ENCODE data around the gene CDC42BPB. TPM values are rescaled to one million over a fixed set of nuclear protein-coding genes. Genes with fewer than 3 reads are reported as not detected.
"Not testable (repeated sequence)": the region's sequence is repeated elsewhere in the genome, so short reads cannot be mapped to it uniquely, and the experiment has no call there.

The CDC42BPB gene
- total RNA-seq, 1 donor from 2014 or later: 1.6 TPM

DNA sequence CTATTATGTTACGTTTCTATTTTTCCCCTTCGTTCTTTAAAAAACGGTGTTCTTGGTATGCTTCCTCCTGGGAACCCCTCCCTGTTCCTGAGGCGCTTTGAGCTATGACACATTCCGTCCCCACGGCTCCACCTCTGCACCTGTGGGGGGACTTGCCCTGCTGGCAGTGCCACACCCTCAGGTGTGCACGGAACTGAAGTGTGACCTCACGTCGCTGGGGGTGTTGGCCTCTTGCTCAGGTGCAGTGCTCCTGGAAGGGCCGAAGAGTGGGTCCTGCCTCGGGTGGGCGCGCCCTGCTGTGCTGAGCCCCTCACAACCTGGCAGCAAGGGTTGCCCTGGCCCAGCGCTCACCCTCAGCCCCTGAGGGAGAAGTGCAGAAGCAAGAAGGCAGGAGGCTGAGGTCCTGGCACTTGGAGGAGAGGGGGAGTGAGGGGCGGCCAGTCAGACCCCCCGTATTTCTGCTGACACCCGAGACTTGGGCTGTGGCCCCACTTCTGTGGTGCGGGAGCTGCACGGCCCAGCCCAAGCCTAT lies 129.9 kb downstream of the CDC42BPB start:
- intact Hi-C loops (cut with micrococcal nuclease): no loop called here
- Mint-ChIP-seq H3K4me1 (ENCODE audit: low read depth) (no peaks in the 10 kb centered on the region), H3K4me3 (no peak overlapping the region), H3K36me3 (ENCODE audit: low read depth) (no peaks in the 10 kb centered on the region), H3K27ac (no peak overlapping the region), H3K27me3 (ENCODE audit: insufficient read depth) (peaks cover 43% of the 10 kb centered on the region), H3K9me3 (no peaks in the 10 kb centered on the region)
- no peak for DNase-seq (ENCODE audit: low spot score)

DNA sequence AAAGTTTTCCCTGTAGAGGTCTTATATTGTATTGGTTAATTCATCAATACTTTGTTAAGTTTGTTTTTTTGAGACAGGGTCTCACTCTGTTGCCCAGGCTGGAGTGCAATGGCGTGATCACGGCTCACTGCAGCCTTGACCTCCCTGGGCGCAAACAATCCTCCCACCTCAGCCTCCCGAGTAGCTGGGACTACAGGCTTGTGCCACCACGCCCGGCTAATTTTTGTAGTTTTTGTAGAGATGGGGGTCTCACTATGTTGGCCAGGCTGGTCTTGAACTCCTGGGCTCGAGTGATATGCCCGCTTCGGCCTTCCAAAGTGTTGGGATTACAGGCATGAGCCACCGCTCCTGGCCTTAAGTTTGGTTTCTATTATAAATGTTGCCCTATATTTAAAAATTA lies 130.5 kb downstream of the CDC42BPB start:
- intact Hi-C loops (cut with micrococcal nuclease): not testable (repeated sequence)
- peaks cover 40% of the 10 kb centered on the region for H3K27me3 Mint-ChIP-seq (ENCODE audit: insufficient read depth)

DNA sequence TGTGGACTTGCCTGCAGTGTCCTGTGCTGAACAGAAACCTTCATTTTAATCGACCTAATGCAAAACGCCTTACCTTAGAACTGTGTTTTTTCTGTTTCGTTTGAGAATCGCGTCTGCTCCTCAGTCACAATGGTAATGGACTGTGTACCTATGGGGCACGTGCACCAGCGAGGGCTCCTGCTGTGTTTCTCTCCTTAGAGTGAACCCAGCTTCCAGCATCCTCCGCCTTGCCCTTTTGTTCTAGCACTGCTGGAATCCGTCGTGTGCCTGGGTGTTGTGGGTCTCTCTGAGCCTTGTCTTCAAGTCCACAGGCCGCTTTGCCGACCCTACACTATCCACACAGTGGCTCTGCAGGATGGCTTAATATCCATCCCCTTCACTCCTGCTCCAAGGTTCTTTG lies 131.2 kb downstream of the CDC42BPB start:
- H3K9me3 Mint-ChIP-seq: no peaks in the 10 kb centered on the region
- no peaks in the 10 kb centered on the region for H3K36me3 Mint-ChIP-seq (ENCODE audit: low read depth)
- peaks cover 34% of the 10 kb centered on the region for H3K27me3 Mint-ChIP-seq (ENCODE audit: insufficient read depth)
- H3K27ac Mint-ChIP-seq: no peak overlapping the region
- no peaks in the 10 kb centered on the region for H3K4me1 Mint-ChIP-seq (ENCODE audit: low read depth)
- intact Hi-C loops (cut with micrococcal nuclease): no loop called here
- DNase-seq (ENCODE audit: low spot score): no peak
- no peak overlapping the region for H3K4me3 Mint-ChIP-seq

More for the DNA sequence above, 130.5 kb downstream of the CDC42BPB start:
- not testable (repeated sequence) for DNase-seq (ENCODE audit: low spot score); H3K36me3 Mint-ChIP-seq (ENCODE audit: low read depth); H3K4me3 Mint-ChIP-seq; H3K9me3 Mint-ChIP-seq; H3K27ac Mint-ChIP-seq; H3K4me1 Mint-ChIP-seq (ENCODE audit: low read depth)

GRCh38 chr14:102925646-102926045 lies 131.7 kb downstream of the CDC42BPB start:
- Mint-ChIP-seq H3K4me1 (ENCODE audit: low read depth) (no peaks in the 10 kb centered on the region), H3K36me3 (ENCODE audit: low read depth) (no peaks in the 10 kb centered on the region), H3K27me3 (ENCODE audit: insufficient read depth) (peaks cover 33% of the 10 kb centered on the region), H3K9me3 (no peaks in the 10 kb centered on the region), H3K4me3 (no peak overlapping the region), H3K27ac (no peak overlapping the region)
- no peak for DNase-seq (ENCODE audit: low spot score)
- intact Hi-C loops (cut with micrococcal nuclease): no loop called here

DNA sequence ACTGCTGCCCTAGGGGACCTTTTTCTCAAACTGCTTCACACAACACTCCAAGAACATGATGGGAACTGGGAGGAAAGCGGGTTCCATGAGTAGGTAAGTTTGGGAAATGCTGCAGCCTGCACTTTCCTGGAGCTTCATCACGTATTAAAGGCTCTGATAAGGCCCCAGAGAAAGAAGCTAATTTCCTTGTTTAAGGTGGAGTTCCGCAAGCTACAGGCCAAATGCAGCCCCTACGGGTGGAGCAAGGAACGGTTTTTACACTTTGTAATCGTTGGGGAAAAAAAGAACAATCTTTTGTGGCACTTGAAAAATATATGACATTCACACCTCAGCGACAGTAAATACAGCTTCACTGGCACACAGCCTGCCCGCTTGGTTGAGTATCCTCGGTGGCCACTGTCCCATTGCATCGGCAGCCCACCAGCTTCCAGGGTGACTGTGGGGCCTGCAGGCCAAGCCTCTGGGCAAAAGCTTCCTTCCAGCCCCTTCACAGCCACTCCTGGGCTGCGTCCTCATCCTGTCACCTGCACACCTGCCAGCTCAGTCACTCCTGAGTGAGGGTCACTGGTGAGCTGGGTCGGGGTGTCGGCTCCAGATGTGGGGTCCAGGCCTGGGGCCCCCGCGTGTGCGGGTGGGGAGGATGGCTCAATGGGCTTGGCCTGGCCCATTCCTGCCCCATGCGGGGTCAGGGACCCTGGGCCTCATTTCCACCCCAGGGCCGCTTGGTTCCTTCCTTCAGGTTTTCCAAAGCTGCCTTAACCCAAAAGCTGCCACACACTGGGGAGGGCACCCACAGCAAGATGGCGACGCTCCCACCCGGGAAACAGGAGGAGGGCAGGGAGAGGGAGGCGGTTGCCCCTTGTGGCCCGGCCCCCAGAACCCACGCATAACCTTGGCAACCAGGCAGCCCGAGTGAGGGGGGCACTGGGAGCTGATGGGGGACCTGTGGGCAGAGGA lies 132.4 kb downstream of the CDC42BPB start:
- peaks cover 33% of the 10 kb centered on the region for H3K27me3 Mint-ChIP-seq (ENCODE audit: insufficient read depth)
- H3K9me3 Mint-ChIP-seq: no peaks in the 10 kb centered on the region
- no peaks in the 10 kb centered on the region for H3K4me1 Mint-ChIP-seq (ENCODE audit: low read depth)
- intact Hi-C loops (cut with micrococcal nuclease): no loop called here
- no peak for DNase-seq (ENCODE audit: low spot score)
- H3K4me3 Mint-ChIP-seq: no peak overlapping the region
- H3K36me3 Mint-ChIP-seq (ENCODE audit: low read depth): no peaks in the 10 kb centered on the region
- no peak overlapping the region for H3K27ac Mint-ChIP-seq

GRCh38 chr14:102923925-102924486 lies 133.3 kb downstream of the CDC42BPB start:
- no peak overlapping the region for H3K27ac Mint-ChIP-seq
- no peaks in the 10 kb centered on the region for H3K36me3 Mint-ChIP-seq (ENCODE audit: low read depth)
- DNase-seq (ENCODE audit: low spot score): no peak
- no peaks in the 10 kb centered on the region for H3K9me3 Mint-ChIP-seq
- no peak overlapping the region for H3K4me3 Mint-ChIP-seq
- H3K4me1 Mint-ChIP-seq (ENCODE audit: low read depth): no peaks in the 10 kb centered on the region
- intact Hi-C loops (cut with micrococcal nuclease): no loop called here
- H3K27me3 Mint-ChIP-seq (ENCODE audit: insufficient read depth): peaks cover 33% of the 10 kb centered on the region

DNA sequence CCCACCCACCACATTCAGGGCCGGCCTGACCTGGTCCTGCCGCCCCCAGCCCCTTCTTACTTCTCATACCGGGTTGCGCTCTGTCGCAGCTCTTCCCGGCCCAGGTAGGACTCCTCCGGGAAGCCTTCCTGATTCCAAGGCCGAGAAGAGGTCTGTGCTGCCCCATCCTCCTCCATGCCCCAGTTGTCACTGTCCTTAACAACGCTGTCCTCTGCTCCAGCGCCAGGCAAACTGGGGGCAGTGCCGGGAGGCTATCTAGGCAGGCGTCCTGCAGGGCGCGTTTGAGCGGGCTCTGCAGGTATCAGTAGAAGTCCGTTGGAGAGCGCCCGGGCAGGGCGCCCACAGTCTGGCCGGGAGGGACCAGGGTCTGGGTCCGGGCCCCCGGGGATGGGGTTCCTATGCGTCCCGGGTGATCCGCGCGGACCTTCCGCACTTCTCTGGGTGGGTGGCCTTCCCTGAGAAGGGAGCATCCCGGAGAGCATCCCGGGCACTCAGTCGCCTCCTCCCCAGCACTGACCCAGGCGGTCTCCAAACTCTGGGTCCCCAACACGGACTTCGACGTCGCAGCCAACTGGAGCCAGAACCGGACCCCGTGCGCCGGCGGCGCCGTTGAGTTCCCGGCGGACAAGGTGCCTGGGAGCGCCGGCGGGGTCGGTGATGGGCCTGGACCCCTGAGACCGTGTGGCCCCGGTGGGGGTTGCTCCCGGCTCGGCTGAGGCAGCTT lies 134.0 kb downstream of the CDC42BPB start:
- Mint-ChIP-seq H3K9me3 (no peaks in the 10 kb centered on the region), H3K4me3 (no peak overlapping the region), H3K27ac (no peak overlapping the region), H3K4me1 (ENCODE audit: low read depth) (no peaks in the 10 kb centered on the region), H3K27me3 (ENCODE audit: insufficient read depth) (peaks cover 29% of the 10 kb centered on the region), H3K36me3 (ENCODE audit: low read depth) (no peaks in the 10 kb centered on the region)
- no peak for DNase-seq (ENCODE audit: low spot score)
- intact Hi-C loops (cut with micrococcal nuclease): no loop called here

- H3K9me3 Mint-ChIP-seq: no peaks in the 10 kb centered on the region
- H3K4me3 Mint-ChIP-seq: no peak within 1 kb of the TSS
- H3K27me3 Mint-ChIP-seq (ENCODE audit: insufficient read depth): peaks cover 29% of the 10 kb centered on the region
- H3K4me1 Mint-ChIP-seq (ENCODE audit: low read depth): no peaks in the 10 kb centered on the region
- DNase-seq (ENCODE audit: low spot score): no peak
- intact Hi-C loops (cut with micrococcal nuclease): no loop called here
- no peak within 1 kb of the TSS for H3K27ac Mint-ChIP-seq
- H3K36me3 Mint-ChIP-seq (ENCODE audit: low read depth): no peaks in the 10 kb centered on the region
Observed at GRCh38 chr14:102922490-102923200, 134.7 kb downstream of the CDC42BPB start, which contains the start of gene AMN. Gene AMN (plus strand): TSS chr14:102922663. CDS start chr14:102922689, 26 bp downstream.

DNA sequence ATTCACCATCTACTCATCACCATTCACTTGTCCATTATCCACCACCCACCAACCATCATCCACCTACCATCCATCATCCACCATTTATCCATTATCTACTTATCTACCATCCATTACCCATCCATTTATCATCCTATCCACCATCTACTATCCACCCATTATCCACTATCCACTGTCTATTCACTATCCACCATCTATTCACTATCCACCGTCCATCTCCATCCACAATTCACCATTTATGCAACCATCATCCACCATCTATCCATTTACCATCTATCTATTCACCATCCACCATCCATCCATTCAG lies 136.4 kb downstream of the CDC42BPB start:
- Mint-ChIP-seq H3K36me3 (ENCODE audit: low read depth) (no peaks in the 10 kb centered on the region), H3K4me3 (no peak overlapping the region), H3K4me1 (ENCODE audit: low read depth) (no peaks in the 10 kb centered on the region), H3K27ac (no peak overlapping the region), H3K27me3 (ENCODE audit: insufficient read depth) (peaks cover 13% of the 10 kb centered on the region), H3K9me3 (no peaks in the 10 kb centered on the region)
- DNase-seq (ENCODE audit: low spot score): no peak
- intact Hi-C loops (cut with micrococcal nuclease): no loop called here

DNA sequence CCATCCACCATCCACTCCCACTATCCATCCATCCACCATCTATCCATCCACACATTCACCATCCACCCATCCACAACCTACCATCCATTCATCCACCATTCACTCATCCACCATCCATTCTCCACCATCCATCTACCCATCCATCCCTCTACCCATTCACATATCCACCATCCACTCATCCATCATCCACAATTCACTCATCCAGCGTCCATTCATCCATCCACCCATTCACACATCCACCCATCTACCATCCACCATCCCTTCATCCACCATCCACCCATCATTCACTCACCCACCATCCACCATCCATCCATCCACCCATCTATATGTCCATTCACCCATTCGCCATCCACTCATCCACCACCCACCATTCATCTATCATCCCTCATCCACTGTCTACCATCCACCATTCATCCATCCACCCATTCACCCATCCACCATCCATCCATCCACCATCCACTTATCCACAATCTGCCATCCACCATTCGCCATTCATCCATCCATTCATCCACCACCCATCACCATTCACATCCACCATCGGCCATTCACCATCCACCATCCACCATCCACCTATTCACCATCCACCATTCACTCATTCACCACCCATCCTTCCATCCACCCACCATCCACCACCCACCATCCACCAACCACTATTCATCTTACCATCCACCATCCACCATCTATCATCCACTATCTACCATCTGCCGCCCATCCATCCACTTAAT lies 136.9 kb downstream of the CDC42BPB start:
- H3K4me1 Mint-ChIP-seq (ENCODE audit: low read depth): no peaks in the 10 kb centered on the region

GRCh38 chr14:102918438-102918837 lies 138.9 kb downstream of the CDC42BPB start:
- H3K36me3 Mint-ChIP-seq (ENCODE audit: low read depth): no peaks in the 10 kb centered on the region
- intact Hi-C loops (cut with micrococcal nuclease): loop anchor here (1.0 to 2.0 kb wide), 2 partner anchors 144 to 224 kb away; no protein-coding TSS in a partner anchor
- H3K4me1 Mint-ChIP-seq (ENCODE audit: low read depth): no peaks in the 10 kb centered on the region
- H3K9me3 Mint-ChIP-seq: no peaks in the 10 kb centered on the region
- H3K27ac Mint-ChIP-seq: no peak overlapping the region
- no peaks in the 10 kb centered on the region for H3K27me3 Mint-ChIP-seq (ENCODE audit: insufficient read depth)
- DNase-seq (ENCODE audit: low spot score): no peak
- no peak overlapping the region for H3K4me3 Mint-ChIP-seq

More for the DNA sequence above, 136.9 kb downstream of the CDC42BPB start:
- no peak for DNase-seq (ENCODE audit: low spot score)
- Mint-ChIP-seq H3K9me3 (no peaks in the 10 kb centered on the region), H3K36me3 (ENCODE audit: low read depth) (no peaks in the 10 kb centered on the region), H3K27ac (no peak overlapping the region), H3K27me3 (ENCODE audit: insufficient read depth) (peaks cover 10% of the 10 kb centered on the region), H3K4me3 (no peak overlapping the region)
- intact Hi-C loops (cut with micrococcal nuclease): no loop called here
